GM12874 (cell line): ENCODE measurements around the gene PRKCE.

Experiments used
- TF ChIP-seq, protein P1 (sequence below): IDR thresholded peaks from 2 replicates; pipeline ENCODE4 v1.5.1; 2011; ENCODE audit warnings: low read depth, mild to moderate bottlenecking, control low read depth, low read length, moderate library complexity; ENCODE audit not compliant: insufficient read depth

The PRKCE gene

DNA sequence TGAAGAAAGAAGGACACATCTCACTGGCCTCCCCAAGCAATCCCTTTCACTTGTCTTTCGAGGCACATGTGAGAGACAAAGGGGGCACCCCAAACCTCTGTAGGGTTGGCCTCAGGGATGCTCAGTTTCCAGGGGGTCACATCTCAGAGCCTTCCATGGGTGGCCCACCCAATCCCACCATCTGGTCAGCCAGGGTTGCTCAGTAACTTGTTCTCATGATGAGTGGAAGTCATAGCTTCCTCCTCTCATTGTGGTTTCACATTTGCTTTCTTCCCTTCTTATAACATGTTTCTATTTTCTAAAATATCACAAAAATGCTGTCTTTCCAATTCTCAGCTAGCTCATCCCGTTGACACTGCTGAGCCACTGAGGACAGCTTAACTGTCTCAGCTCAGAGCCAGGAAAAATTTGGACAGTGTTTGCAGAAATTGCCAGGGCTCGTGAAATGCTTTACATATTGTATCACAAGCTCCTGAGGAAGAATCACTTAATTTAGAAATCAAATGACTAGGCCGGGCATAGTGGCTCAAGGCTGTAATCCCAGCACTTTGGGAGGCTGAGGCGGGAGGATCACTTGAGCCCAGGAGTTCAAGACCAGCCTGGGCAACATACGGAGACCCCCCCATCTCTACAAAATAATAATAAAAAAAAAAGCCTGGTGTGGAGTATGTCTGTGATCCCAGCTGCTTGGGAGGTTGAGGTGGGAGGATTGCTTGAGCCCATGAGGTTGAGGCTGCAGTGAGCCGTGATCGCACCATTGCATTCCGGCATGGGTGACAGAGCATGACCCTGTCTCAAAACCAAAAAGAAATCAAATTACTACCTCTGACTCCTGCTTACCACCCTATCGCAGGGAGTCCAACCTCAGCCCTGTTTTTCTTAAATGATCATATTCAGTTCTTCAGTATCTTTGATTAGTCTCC lies 129.3 kb downstream of the PRKCE start:
- TF ChIP-seq, protein P1, sequence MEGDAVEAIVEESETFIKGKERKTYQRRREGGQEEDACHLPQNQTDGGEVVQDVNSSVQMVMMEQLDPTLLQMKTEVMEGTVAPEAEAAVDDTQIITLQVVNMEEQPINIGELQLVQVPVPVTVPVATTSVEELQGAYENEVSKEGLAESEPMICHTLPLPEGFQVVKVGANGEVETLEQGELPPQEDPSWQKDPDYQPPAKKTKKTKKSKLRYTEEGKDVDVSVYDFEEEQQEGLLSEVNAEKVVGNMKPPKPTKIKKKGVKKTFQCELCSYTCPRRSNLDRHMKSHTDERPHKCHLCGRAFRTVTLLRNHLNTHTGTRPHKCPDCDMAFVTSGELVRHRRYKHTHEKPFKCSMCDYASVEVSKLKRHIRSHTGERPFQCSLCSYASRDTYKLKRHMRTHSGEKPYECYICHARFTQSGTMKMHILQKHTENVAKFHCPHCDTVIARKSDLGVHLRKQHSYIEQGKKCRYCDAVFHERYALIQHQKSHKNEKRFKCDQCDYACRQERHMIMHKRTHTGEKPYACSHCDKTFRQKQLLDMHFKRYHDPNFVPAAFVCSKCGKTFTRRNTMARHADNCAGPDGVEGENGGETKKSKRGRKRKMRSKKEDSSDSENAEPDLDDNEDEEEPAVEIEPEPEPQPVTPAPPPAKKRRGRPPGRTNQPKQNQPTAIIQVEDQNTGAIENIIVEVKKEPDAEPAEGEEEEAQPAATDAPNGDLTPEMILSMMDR = no peak

DNA sequence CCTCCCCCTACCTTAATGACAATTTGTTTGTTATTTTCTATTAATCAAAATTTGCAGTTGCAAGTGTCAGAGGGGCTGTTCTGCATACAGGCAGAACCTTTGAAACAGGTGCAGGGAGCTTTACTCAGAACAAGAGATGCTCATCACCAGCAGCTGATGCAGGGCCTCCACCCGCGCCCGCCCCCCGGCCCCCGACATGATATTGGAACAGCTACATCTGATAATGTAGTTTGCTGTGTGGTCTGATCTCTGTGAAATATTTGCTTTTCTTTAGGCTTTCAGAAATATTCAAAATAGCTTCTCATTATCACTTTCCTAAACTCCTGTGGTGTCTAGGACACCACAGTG lies 130.0 kb downstream of the PRKCE start:
- TF ChIP-seq, protein P1 = no peak

DNA sequence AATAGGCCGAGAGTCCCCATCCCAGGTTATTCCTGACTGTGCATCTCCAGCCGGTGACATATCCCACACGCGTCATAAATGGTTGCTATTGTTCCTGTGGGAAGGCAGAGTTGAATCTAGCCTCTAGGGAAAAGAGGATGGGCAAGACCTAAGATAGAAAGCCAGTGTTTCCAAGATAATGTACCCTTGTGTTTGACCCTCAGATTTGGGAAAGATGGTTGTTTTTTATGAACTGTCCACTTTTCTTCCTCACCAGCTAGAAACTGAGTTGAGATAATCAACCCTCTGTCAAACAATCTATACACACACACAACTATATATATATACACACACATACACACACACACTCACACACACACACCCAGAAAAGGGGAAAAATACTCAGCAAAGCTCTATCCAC lies 131.0 kb downstream of the PRKCE start:
- TF ChIP-seq, protein P1 = no peak

DNA sequence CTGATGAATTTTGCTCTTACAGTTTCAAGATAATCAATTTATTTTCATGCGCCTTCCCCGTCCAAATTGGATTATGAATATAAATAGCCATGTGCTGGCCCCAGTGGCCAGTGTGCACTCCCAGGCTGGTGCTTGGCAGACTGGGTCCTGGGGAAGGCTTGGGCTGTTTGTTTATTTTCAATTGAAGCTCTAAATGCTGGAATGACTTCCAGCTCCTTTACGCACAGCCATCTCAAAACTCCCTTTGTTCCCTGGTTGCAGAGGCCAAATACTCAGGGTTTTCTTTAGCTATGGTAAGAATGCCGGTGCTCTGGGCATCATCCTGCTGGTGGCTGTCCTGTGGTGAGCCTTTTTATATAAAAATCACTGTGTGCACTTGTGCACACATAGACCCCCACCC lies 131.5 kb downstream of the PRKCE start:
- TF ChIP-seq, protein P1 = no peak

DNA sequence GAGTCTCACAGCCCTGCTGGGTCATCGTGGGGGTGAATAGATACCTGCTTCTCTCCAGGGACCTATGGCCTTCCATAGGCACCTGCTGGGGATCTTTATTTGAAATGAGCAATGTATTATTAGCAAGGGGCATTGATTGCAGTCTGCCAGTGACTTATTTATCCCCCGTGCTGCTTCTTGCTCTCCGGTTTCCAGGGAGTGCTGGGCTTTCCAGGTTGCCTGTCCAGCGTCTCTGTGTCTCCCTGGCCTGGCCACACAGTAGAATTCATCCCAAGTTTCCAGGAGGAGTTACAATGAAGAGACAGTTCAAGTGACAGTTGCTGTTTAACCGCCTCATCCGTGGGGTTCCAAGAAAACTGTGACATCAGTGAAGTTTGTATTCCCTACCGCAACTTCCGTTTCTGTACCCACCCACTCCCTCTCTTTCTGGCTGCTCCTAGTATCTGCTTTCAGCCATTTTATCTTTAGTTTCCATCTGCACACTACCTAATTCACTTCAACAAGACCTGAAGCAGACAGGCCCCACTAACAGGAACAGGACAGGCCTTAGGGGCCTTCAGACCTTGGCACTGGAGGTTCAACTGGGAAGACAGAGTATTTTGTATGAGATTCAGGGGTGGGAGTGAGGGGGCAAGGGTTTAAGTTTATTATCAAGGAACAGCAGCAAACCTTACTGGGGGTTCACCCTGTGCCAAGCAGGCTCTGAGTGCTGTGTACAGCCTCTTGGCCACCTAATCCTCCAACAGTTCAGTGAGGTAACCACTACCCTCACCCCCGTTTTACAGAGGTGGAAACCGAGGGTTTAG lies 134.8 kb downstream of the PRKCE start:
- TF ChIP-seq, protein P1 = no peak

DNA sequence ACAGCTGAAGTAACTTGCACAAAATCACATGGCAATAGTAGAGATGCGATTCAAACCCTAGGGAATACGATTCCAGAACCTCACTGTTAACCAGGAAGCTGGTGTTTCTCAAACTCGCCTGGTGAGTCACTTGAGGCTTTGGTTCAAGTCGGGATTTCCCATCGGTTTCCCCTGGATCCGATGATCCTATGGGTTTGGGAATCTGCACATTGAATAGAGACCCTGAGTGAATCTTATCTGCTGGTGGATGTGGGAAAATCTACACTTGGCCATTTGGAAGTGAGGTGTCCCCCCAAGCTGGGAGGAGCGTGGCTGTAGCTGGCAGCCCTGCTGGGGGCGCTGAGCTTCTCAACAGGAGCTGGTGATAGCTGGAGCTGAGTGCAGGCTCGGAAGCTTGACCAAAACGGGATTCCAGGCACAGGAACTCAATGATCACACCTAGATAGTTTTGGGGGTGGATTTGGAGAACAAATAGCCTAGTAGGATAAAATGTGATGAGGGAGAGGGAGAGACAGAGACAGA lies 135.4 kb downstream of the PRKCE start:
- TF ChIP-seq, protein P1 = no peak

DNA sequence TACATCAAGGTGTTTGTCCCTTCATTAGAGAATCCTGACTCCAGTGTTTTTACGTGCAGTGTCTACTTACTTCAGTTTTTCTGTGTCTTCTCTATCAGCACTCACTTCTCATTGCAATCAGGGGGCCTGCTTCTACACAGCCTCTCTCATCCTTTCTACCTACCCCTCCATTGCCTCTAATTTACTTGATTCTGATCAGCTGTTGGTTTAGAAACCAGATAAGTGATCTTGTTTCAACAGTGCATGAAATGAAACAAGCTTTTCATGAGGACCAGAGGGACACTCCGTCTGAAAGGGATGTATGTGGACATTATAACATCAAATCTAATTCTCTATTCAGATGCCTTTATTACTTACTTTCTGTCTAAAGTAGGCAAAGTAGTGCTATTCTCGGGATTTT lies 136.9 kb downstream of the PRKCE start:
- TF ChIP-seq, protein P1 = no peak
